ENCODE results near the gene NAPEPLD.

DNA sequence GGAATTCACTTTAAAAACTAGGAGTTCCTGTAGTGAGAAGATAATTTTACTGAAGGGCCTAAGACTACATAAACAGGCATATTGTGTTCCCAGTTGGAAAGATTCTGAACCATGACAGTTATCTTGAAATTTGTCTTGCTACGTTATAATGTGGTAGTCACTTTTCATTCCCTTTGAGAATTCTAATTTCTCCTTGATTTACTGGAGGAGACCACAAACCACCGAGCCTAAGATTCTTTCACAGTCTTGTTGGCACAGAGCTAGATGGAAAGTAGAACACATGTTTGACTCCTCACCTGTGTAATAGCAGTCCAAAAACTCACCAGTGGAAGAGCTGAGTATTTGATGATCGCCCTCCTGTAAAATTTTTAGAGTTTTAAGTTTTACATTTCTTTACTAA, 69.1 kb downstream of the NAPEPLD start:
- no peak for TF ChIP-seq EP300 (IDR thresholded peaks at IDR 0.05)
- TF ChIP-seq, protein P1, sequence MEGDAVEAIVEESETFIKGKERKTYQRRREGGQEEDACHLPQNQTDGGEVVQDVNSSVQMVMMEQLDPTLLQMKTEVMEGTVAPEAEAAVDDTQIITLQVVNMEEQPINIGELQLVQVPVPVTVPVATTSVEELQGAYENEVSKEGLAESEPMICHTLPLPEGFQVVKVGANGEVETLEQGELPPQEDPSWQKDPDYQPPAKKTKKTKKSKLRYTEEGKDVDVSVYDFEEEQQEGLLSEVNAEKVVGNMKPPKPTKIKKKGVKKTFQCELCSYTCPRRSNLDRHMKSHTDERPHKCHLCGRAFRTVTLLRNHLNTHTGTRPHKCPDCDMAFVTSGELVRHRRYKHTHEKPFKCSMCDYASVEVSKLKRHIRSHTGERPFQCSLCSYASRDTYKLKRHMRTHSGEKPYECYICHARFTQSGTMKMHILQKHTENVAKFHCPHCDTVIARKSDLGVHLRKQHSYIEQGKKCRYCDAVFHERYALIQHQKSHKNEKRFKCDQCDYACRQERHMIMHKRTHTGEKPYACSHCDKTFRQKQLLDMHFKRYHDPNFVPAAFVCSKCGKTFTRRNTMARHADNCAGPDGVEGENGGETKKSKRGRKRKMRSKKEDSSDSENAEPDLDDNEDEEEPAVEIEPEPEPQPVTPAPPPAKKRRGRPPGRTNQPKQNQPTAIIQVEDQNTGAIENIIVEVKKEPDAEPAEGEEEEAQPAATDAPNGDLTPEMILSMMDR (IDR thresholded peaks at IDR 0.05): no peak

All from stomach (tissue), 4 donors.